HepG2 (cell line): ENCODE measurements around the gene PLAAT3. TPM values are rescaled to one million over a fixed set of nuclear protein-coding genes. Genes with fewer than 3 reads are reported as not detected.

Source experiments
- ASH2L ChIP-seq: fragments of 300-600, 200-600 bp; sonication (generic); IDR thresholded peaks from 2 replicates; pipeline ENCODE4 v1.7.0; 2017; ENCODE audit warnings: low read depth, mild to moderate bottlenecking, moderate library complexity, mixed read lengths, low read length; ENCODE audit not compliant: insufficient read length
- FLYWCH1 ChIP-seq: sonication (generic); formaldehyde crosslinking; IDR thresholded peaks from 2 replicates; pipeline ENCODE4 v1.8.1; 2023; ENCODE audit warnings: mild to moderate bottlenecking, missing genetic modification reagents
- GATA4 ChIP-seq: sonication (generic); IDR thresholded peaks from 2 replicates; pipeline ENCODE4 v1.6.1; 2016; ENCODE audit warnings: antibody characterized with exemption, low read depth, borderline replicate concordance
- HNF1B ChIP-seq: sonication (generic); formaldehyde crosslinking; IDR thresholded peaks from 2 replicates; pipeline ENCODE4 v1.5.1; 2020; ENCODE audit warnings: mild to moderate bottlenecking, moderate library complexity, missing genetic modification reagents
- HNF4A ChIP-seq: sonication (generic); formaldehyde crosslinking; IDR thresholded peaks from 2 replicates; pipeline ENCODE4 v1.4.0; 2020; ENCODE audit warnings: missing genetic modification reagents
- HNRNPL ChIP-seq: fragments of 200-400 bp; formaldehyde crosslinking; IDR thresholded peaks from 2 replicates; pipeline ENCODE4 v1.6.1; 2017; ENCODE audit warnings: mild to moderate bottlenecking, low read depth, low read length
- IKZF1 ChIP-seq: fragments of 450-650 bp; IDR thresholded peaks from 2 replicates; pipeline ENCODE4 v1.7.1; 2016
- MXD3 ChIP-seq: IDR thresholded peaks from 2 replicates; pipeline ENCODE4 v1.6.1; 2016; ENCODE audit warnings: mild to moderate bottlenecking, missing biosample characterization, missing genetic modification reagents
- PCBP1 ChIP-seq: fragments of 200-400 bp; formaldehyde crosslinking; IDR thresholded peaks from 2 replicates; pipeline ENCODE4 v1.6.1; 2017; ENCODE audit warnings: mild to moderate bottlenecking, low read depth, low read length, borderline replicate concordance
- RAD21 ChIP-seq: fragments of 450-650 bp; formaldehyde crosslinking; IDR thresholded peaks from 2 replicates; pipeline ENCODE4 v1.5.0; 2020; ENCODE audit warnings: mild to moderate bottlenecking
- RARA ChIP-seq: IDR thresholded peaks from 2 replicates; pipeline ENCODE4 v1.6.1; 2016; ENCODE audit warnings: missing genetic modification reagents, missing compliant biosample characterization
- RBFOX2 ChIP-seq: fragments of 200-400 bp; formaldehyde crosslinking; IDR thresholded peaks from 2 replicates; pipeline ENCODE4 v1.6.1; 2017; ENCODE audit warnings: low read depth, mild to moderate bottlenecking, low read length
- RFXAP ChIP-seq: sonication (generic); formaldehyde crosslinking; IDR thresholded peaks from 2 replicates; pipeline ENCODE4 v1.4.0; 2020; ENCODE audit warnings: missing genetic modification reagents, borderline replicate concordance
- RXRA ChIP-seq: sonication (generic); formaldehyde crosslinking; IDR thresholded peaks from 2 replicates; pipeline ENCODE4 v1.5.1; 2020; ENCODE audit warnings: missing genetic modification reagents
- SALL1 ChIP-seq: sonication (generic); formaldehyde crosslinking; IDR thresholded peaks from 2 replicates; pipeline ENCODE4 v1.8.0; 2022; ENCODE audit warnings: mild to moderate bottlenecking, missing genetic modification reagents
- SOX6 ChIP-seq, 2 experiments: fragments of 450-650 bp in 1 of 2; sonication (generic) in 1 of 2; formaldehyde crosslinking in 1 of 2; IDR thresholded peaks; 2 replicates each; pipeline versions ENCODE4 v1.4.0 to v1.6.1; 2017 to 2020; ENCODE audit warnings: antibody characterized with exemption in 1 of 2, mild to moderate bottlenecking in 1 of 2, missing genetic modification reagents in 1 of 2
- SP4 ChIP-seq: sonication (generic); formaldehyde crosslinking; IDR thresholded peaks from 2 replicates; pipeline ENCODE4 v1.8.1; 2023; ENCODE audit warnings: mild to moderate bottlenecking, missing genetic modification reagents
- TBP ChIP-seq: sonication (generic); formaldehyde crosslinking; IDR thresholded peaks from 2 replicates; pipeline ENCODE4 v1.5.0; 2020; ENCODE audit warnings: missing genetic modification reagents
- TFE3 ChIP-seq: IDR thresholded peaks from 2 replicates; pipeline ENCODE4 v1.6.1; 2016
- ZBTB44 ChIP-seq: sonication (generic); formaldehyde crosslinking; IDR thresholded peaks from 2 replicates; pipeline ENCODE4 v1.4.0; 2020; ENCODE audit warnings: missing genetic modification reagents
- ZIK1 ChIP-seq: sonication (generic); formaldehyde crosslinking; IDR thresholded peaks from 2 replicates; pipeline ENCODE4 v1.5.0; 2020; ENCODE audit warnings: mild to moderate bottlenecking, low read depth, missing genetic modification reagents, borderline replicate concordance
- ZMAT5 ChIP-seq: sonication (generic); formaldehyde crosslinking; IDR thresholded peaks from 2 replicates; pipeline ENCODE4 v1.5.0; 2020; ENCODE audit warnings: mild to moderate bottlenecking, low read depth, missing genetic modification reagents, borderline replicate concordance
- ZNF24 ChIP-seq: fragments of 450-650 bp; IDR thresholded peaks from 2 replicates; pipeline ENCODE4 v1.6.1; 2017; ENCODE audit warnings: antibody characterized with exemption, mild to moderate bottlenecking
- ZNF430 ChIP-seq: sonication (generic); formaldehyde crosslinking; IDR thresholded peaks from 2 replicates; pipeline ENCODE4 v1.9.0; 2021; ENCODE audit warnings: mild to moderate bottlenecking, missing genetic modification reagents
- ZNF558 ChIP-seq: sonication (generic); formaldehyde crosslinking; IDR thresholded peaks from 2 replicates; pipeline ENCODE4 v1.9.0; 2022; ENCODE audit warnings: mild to moderate bottlenecking, missing genetic modification reagents, borderline replicate concordance
- ZNF691 ChIP-seq: sonication (generic); formaldehyde crosslinking; IDR thresholded peaks from 2 replicates; pipeline ENCODE4 v1.4.0; 2020; ENCODE audit warnings: missing genetic modification reagents, low read depth, mild to moderate bottlenecking, borderline replicate concordance
- polyA plus RNA-seq, 8 experiments: library from polyadenylated mRNA; depleted of rRNA in 3 of 8; stranded (reverse) in 7 of 8; unstranded in 1 of 8; fragments of >200 nt; fragmentation: Illumina TruSeq in 4 of 8; extraction: Trizol in 4 of 8; gene quantifications; 2 replicates each; pipeline versions ENCODE4 v1.2.1 to v1.2.3, GENCODE V29; 2011 to 2016; ENCODE audit warnings: low read depth in 4 of 8, missing spikeins in 1 of 8, mixed read lengths in 1 of 8; ENCODE audit not compliant: insufficient read depth in 1 of 8
- total RNA-seq, 5 experiments: library from RNA; depleted of rRNA; stranded (reverse); fragments of >200 nt; fragmentation: Illumina TruSeq; extraction: Trizol; gene quantifications; 2 replicates each; pipeline ENCODE4 v1.2.3, GENCODE V29; 2016; ENCODE audit warnings: low read depth in 1 of 5

PLAAT3 gene
- total and polyA plus RNA-seq, 2 of the 13 experiments (the other 11 are each of a cell fraction or from before 2014, with no cell fraction given): 9.3 to 16.4 TPM

- TF ChIP-seq RXRA (CRISPR knock-in tag) (0 out of 2 replicates have a peak, but pooled peaks have one; percentile 24), ZNF558 (CRISPR knock-in tag) (no peak), ZIK1 (CRISPR knock-in tag) (no peak), SP4 (CRISPR knock-in tag) (no peak), ZNF691 (CRISPR knock-in tag) (no peak), ZNF24 (no peak), RARA (CRISPR knock-in tag) (peak; percentile 48; the same call in 1 of the 2 replicates), FLYWCH1 (CRISPR knock-in tag) (no peak), IKZF1 (no peak), HNRNPL (peak; percentile 83), HNF1B (0 out of 2 replicates have a peak, but pooled peaks have one; percentile 25), ASH2L (peak; percentile 23), ZMAT5 (no peak), SOX6 (IDR thresholded peaks at IDR 0.05) (no peak), SOX6 (CRISPR knock-in tag; IDR thresholded peaks at IDR 0.05) (no peak), TBP (CRISPR knock-in tag) (no peak), MXD3 (CRISPR knock-in tag) (no peak), PCBP1 (no peak), GATA4 (no peak), HNF4A (peak; percentile 43; the same call in 1 of the 2 replicates), RFXAP (CRISPR knock-in tag) (no peak), TFE3 (CRISPR knock-in tag) (no peak), ZBTB44 (CRISPR knock-in tag) (no peak), RBFOX2 (no peak), RAD21 (CRISPR knock-in tag) (no peak), SALL1 (CRISPR knock-in tag) (peak; percentile 37; the same call in 1 of the 2 replicates), ZNF430 (CRISPR knock-in tag) (0 out of 2 replicates have a peak, but pooled peaks have one; percentile 28)
Measured at GRCh38 chr11:63609536-63609935, 4.7 kb downstream of the PLAAT3 start (continued).
